NCI-H2107 treated with DMSO at 0.1 percent for 48 hours (cell line): ENCODE results near the gene NLRC3.
"Not testable (repeated sequence)": the region's sequence is repeated elsewhere in the genome, so short reads cannot be mapped to it uniquely, and the experiment has no call there.

Experiments used
- DNase-seq: peaks from one replicate; lab custom pipeline; 2025; ENCODE audit not compliant: unreplicated experiment; lab: John Stamatoyannopoulos, UW

The NLRC3 gene

GRCh38 chr16:3550851-3551847, 26.1 kb downstream of the NLRC3 start:
- no peak for DNase-seq

- no peak for DNase-seq
Observed at GRCh38 chr16:3549906-3550305, 27.3 kb downstream of the NLRC3 start.

- no peak for DNase-seq
Observed at GRCh38 chr16:3548859-3549258, 28.3 kb downstream of the NLRC3 start.

GRCh38 chr16:3548445-3548844, 28.8 kb downstream of the NLRC3 start:
- DNase-seq: no peak

- no peak for DNase-seq
Observed at GRCh38 chr16:3546986-3547682, 30.1 kb downstream of the NLRC3 start.

GRCh38 chr16:3542601-3543373, 34.4 kb downstream of the NLRC3 start:
- DNase-seq: no peak

- DNase-seq: no peak
Observed at GRCh38 chr16:3541527-3542155, 35.6 kb downstream of the NLRC3 start.

- DNase-seq: no peak
Observed at GRCh38 chr16:3538222-3538621, 39.0 kb downstream of the NLRC3 start.

GRCh38 chr16:3536851-3537250, 40.4 kb downstream of the NLRC3 start:
- no peak for DNase-seq

- no peak for DNase-seq
Observed at GRCh38 chr16:3536271-3536731, 40.9 kb downstream of the NLRC3 start.

GRCh38 chr16:3534126-3534525, 43.1 kb downstream of the NLRC3 start:
- DNase-seq: no peak

- DNase-seq: no peak
Observed at GRCh38 chr16:3532741-3533140, 44.5 kb downstream of the NLRC3 start.

- DNase-seq: no peak
Observed at GRCh38 chr16:3530371-3530914, 46.8 kb downstream of the NLRC3 start.

GRCh38 chr16:3529175-3529574, 48.0 kb downstream of the NLRC3 start:
- no peak for DNase-seq

- no peak for DNase-seq
Observed at GRCh38 chr16:3528406-3528805, 48.8 kb downstream of the NLRC3 start.

GRCh38 chr16:3527216-3527829, 49.9 kb downstream of the NLRC3 start:
- DNase-seq: not testable (repeated sequence)

GRCh38 chr16:3525951-3526350, 51.3 kb downstream of the NLRC3 start:
- DNase-seq: no peak

GRCh38 chr16:3523281-3523680, 53.9 kb downstream of the NLRC3 start:
- no peak for DNase-seq

- no peak for DNase-seq
Observed at GRCh38 chr16:3520841-3521240, 56.4 kb downstream of the NLRC3 start.

GRCh38 chr16:3520413-3520812, 56.8 kb downstream of the NLRC3 start:
- DNase-seq: no peak
